ENCODE measurements around the gene FGFRL1. TPM values are rescaled to one million over a fixed set of nuclear protein-coding genes. Genes with fewer than 3 reads are reported as not detected.
"Not testable (repeated sequence)": the region's sequence is repeated elsewhere in the genome, so short reads cannot be mapped to it uniquely, and the experiment has no call there.

Gene FGFRL1
- polyA plus RNA-seq, 1 donor, result 295 TPM

- DNase-seq (ENCODE audit: low read depth), result no peak
These were observed 40.0 kb downstream of the FGFRL1 start for GRCh38 chr4:1051472-1051871.

GRCh38 chr4:1052231-1052671 lies 40.8 kb downstream of the FGFRL1 start:
- DNase-seq (ENCODE audit: low read depth), result no peak

DNA sequence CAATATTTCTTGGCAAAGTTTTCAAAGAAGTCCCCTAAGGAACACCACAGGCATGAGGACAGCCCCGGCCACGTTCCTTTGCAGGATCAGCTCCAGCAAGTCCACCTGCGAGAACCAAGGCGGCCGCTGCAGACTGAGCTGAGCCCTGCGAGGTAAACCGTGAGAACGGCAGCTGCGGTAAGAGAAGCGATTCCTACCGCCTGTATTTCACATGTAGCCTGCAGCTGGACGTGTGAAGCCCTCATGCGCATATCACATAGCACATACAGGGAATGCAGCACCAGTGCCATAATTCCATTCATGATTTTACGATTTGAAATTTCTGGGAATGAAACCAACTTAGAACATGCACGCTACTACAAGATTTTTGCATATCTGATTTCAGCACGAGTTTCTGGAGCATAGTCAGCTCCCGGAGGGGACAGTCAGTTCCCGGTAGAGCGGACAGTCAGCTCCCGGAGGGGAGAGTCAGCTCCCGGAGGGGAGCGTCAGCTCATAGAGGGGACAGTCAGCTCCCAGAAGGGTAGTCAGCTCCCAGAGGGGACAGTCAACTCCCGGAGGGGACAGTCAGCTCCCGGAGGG lies 41.7 kb downstream of the FGFRL1 start:
- DNase-seq (ENCODE audit: low read depth), result peak; percentile 58

- not testable (repeated sequence) for DNase-seq (ENCODE audit: low read depth)
These were observed 42.5 kb downstream of the FGFRL1 start for GRCh38 chr4:1053891-1054290.

GRCh38 chr4:1054696-1055242 lies 43.3 kb downstream of the FGFRL1 start:
- DNase-seq (ENCODE audit: low read depth), result not testable (repeated sequence)

DNA sequence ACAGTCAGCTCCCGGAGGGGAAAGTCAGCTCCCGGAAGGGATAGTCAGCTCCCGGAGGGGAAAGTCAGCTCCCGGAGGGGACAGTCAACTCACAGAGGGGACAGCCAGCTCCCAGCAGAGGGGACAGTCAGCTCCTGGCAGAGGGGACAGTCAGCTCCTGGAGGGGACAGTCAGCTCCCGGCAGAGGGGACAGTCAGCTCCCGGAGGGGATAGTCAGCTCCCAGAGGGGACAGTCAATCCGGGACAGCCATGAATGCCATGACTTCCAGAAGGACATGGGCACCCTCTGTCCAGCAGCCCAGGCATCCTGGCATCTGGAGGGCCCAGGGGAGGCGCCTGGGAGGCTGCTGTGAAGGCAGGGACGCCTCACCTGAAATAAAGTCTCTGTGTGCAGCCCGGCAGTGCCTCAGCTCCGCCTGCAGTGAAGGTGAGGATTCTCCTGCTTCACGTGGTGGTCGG lies 43.8 kb downstream of the FGFRL1 start:
- not testable (repeated sequence) for DNase-seq (ENCODE audit: low read depth)

DNA sequence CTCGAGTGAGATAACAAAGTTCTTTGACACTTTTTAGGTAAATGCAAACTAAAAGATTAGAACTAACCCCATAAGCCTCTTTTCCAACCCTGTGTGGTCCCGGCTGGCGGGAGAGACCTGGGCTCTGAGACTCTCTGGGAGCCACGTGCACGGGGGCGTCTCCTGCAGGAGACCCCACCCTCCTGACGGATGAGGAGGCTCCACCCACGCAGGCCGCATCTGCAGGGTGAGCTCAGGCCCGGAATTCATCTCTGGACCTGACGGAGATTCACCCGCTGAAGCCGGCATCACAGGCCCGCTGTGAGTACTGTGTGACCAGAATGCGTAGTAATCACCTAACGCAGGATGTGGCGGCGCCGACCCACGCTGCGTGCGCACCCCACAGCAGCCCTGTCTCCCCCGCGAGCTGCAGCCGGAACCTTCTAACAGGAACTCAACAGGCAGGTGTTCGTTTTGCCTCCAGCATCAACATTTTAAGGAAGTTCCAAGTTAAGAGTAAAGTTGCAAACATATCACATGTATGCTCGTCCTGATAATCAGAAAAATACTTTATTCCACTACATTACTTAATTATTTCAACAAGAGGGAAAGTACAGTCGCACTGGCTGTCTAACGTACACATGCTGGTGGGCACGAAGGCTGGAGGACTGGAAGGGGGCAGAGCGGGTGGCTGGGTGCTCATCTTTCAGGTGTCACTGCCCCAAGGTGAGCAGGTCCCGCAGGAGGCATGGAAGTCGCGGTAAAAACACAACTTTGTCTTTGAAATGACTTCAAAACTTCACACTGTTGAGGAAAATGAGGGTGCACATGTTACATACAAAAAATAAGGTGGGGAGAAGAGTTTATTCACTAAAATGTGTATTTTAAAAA lies 44.5 kb downstream of the FGFRL1 start:
- DNase-seq (ENCODE audit: low read depth), result no peak

- DNase-seq (ENCODE audit: low read depth), result no peak
These were observed 45.4 kb downstream of the FGFRL1 start for GRCh38 chr4:1056671-1057402.

DNA sequence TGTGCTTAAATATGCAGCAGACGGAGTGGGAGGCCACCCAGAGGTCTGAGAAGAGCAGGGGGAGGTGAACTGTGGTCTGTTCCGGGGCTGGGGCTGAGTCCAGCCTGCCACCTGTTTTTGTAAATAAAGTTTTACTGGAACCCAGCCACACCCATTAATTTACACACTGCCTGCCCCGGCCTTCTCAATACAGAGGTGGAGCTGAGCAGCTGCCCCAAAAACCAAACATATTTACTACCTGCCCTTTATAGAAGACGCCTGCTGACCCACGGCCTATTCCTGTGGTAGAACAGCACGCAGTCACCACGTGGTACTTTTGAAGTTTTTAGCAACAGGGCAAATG lies 45.9 kb downstream of the FGFRL1 start:
- no peak for DNase-seq (ENCODE audit: low read depth)

GRCh38 chr4:1058198-1058996 lies 47.0 kb downstream of the FGFRL1 start:
- DNase-seq (ENCODE audit: low read depth), result no peak

DNA sequence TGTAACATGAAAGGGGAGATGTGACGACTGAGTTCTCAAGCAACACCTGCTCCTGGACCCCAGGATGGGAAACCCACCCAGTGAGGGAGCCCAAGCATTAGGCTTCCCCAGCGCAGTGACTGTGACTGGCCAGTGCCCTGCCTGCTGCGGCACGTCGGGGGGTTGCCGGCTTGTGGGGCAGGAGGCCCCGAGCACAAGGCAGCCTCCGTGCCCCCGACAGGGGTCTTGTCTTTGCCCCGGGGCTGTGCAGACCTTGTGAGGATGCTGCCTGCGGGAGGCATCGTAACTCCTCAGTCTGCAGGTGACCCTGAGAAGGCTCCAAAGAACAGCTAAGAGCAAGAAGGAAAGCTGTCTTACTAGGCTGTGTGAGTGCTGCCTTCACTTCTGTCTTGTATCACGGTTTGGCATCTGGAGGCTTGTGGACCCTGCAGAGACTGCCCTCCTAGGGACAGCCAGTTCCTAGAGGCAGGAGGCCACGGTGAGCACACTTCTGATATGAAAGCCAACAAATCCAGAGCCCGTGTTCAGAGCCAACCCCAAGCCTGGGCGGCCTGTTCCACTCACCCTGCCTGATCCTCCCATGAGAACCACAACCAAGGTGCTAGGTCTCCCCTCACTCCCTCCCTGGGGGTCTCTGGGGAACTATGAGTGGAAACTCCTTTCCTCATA lies 47.7 kb downstream of the FGFRL1 start:
- DNase-seq (ENCODE audit: low read depth), result no peak

DNA sequence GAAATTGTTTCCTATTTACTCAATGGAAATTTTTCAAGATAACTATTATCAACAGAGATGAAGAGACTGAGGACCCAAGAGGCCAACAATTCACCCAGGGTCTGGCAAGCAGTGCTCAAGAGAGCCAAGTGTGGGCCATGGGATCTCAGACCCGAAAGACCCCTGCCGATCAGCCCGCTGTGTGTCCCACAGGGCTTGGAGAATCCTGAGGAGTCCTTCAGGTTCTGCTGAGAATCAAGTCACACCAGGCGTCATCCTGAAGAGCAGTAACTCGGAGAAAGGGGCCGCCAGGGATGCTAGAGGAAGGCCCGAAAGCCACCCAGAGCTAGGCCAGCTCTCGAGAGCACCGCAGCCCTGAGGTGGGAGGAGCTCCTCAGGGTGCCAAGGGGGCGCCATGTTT lies 48.7 kb downstream of the FGFRL1 start:
- no peak for DNase-seq (ENCODE audit: low read depth)

- no peak for DNase-seq (ENCODE audit: low read depth)
These were observed 49.2 kb downstream of the FGFRL1 start for GRCh38 chr4:1060621-1061020.

DNA sequence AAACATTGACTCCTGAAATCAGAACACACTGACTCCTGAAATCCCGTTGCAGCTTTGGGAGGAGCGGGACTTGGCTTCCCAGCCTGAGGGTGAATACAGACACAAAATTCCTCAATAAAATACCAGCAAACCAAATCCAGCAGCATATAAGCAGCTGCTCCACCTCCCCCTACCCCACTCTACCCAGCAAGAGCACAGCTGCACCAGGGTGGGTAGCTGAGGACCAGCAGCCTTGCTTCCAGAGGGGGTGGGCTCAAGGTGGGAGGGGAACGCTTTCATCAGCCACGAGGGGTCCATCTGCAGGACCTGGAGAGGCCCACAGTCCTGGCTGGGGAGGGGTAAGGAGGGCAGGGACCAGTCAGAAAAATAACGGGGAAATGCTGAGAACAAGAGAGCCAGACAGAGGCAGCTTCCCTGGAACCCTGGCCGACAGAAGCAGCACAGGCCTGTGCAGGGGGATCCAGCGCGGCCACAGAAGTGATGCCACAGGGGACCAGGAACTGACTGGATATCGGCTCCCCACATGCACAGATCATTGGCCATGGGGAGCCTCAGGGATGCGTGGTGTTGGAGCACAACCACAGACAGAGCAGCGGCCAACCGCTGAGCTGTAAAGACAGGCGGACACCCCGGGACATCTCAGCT lies 49.8 kb downstream of the FGFRL1 start:
- no peak for DNase-seq (ENCODE audit: low read depth)

- no peak for DNase-seq (ENCODE audit: low read depth)
These were observed 50.3 kb downstream of the FGFRL1 start for GRCh38 chr4:1061760-1062159.

GRCh38 chr4:1062419-1062818 lies 51.0 kb downstream of the FGFRL1 start:
- DNase-seq (ENCODE audit: low read depth), result no peak

GRCh38 chr4:1065732-1066131 lies 54.3 kb downstream of the FGFRL1 start:
- DNase-seq (ENCODE audit: low read depth), result no peak

DNA sequence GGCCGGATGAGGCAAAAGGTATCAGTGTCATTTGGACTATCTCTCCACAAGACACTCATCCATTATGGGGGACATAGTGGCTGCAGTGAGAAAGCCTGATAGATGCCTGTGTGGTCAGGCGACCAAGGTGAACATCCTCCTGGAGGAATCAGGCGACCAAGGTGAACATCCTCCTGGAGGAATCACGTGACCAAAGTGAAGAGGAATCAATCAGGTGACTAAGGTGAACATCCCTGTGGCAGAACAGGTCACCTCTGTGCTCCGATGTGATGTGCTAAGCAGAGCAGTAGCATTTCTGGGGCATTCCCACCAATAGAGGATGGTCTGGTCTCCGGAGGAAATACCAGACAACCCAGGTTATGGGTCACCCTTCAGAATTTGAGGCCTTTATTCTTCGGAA lies 58.0 kb downstream of the FGFRL1 start:
- DNase-seq (ENCODE audit: low read depth), result no peak

GRCh38 chr4:1072830-1073446 lies 61.5 kb downstream of the FGFRL1 start:
- peak; percentile 11 for DNase-seq (ENCODE audit: low read depth)

GRCh38 chr4:1074077-1074476 lies 62.7 kb downstream of the FGFRL1 start:
- DNase-seq (ENCODE audit: low read depth), result no peak

All from forelimb muscle (tissue), 1 donor.